Smooth muscle cell of bladder (primary cell): ENCODE data around the gene PAPSS2. TPM values are rescaled to one million over a fixed set of nuclear protein-coding genes. Genes with fewer than 3 reads are reported as not detected.

ENCODE experiments used
- total RNA-seq: library from RNA; depleted of rRNA; stranded (reverse); fragments of >200 nt; gene quantifications from 2 replicates; pipeline ENCODE4 v1.2.3, GENCODE V29; 2014

PAPSS2 gene
- total RNA-seq: 114 and 147 TPM in 2 replicates

GRCh38 chr10:87659571-87660483, at the start of gene PAPSS2:
Gene PAPSS2, plus strand, starts transcription at chr10:87659878. Its CDS starts 104 bp downstream, at chr10:87659982.

Other genes starting within 250 kb of the PAPSS2 start
- 32.4 and 40.0 TPM in 2 replicates for gene MINPP1, start 155.0 kb upstream of the PAPSS2 start, total RNA-seq
- gene ATAD1, start 158.3 kb downstream of the PAPSS2 start, total RNA-seq: 31.0 and 32.0 TPM in 2 replicates
- gene KLLN, start 203.7 kb downstream of the PAPSS2 start, total RNA-seq: 0.37 and 0.57 TPM in 2 replicates
- 169 and 171 TPM in 2 replicates for gene PTEN, start 203.7 kb downstream of the PAPSS2 start, total RNA-seq